Measurements from ENCODE around the gene SPRY2. TPM values are rescaled to one million over a fixed set of nuclear protein-coding genes. Genes with fewer than 3 reads are reported as not detected.
A peak's percentile ranks its signal among the peaks of the same experiment; 100 is the strongest.

Gene SPRY2
- 48.3 and 48.7 TPM in 2 replicates for total RNA-seq (ENCODE audit: low replicate concordance)
- long read RNA-seq, transcript SPRY2-202 (2 exons, 2,111 nt) = major isoform, 5 of 22 reads
- long read RNA-seq, partial matches to known transcripts = 13 of 22 reads
- long read RNA-seq, other reads (novel, unspliced or antisense) = 2 of 22 reads

- Mint-ChIP-seq H3K4me1 (ENCODE audit: unreplicated experiment) (peaks cover 30% of the 10 kb centered on the region), H3K36me3 (peaks cover 15% of the 10 kb centered on the region), H3K9me3 (no peaks in the 10 kb centered on the region), H3K27ac (no peak within 1 kb of the TSS), H3K27me3 (peaks cover 7% of the 10 kb centered on the region), H3K4me3 (no peak within 1 kb of the TSS)
- DNase-seq (ENCODE audit: extremely low spot score, unreplicated experiment) = peak; percentile 92
- TF ChIP-seq CTCF (conservative IDR thresholded peaks at IDR 0.05) = peak; percentile 63
Measured at GRCh38 chr13:80341101-80341755, at the start of gene SPRY2. Gene SPRY2 (minus strand): TSS chr13:80341126. CDS start chr13:80337705, 3,421 bp downstream.

GRCh38 chr13:80390338-80390737 is 49.4 kb upstream of the SPRY2 start:
- DNase-seq (ENCODE audit: extremely low spot score, unreplicated experiment) = no peak
- Mint-ChIP-seq H3K4me3 (no peak overlapping the region), H3K9me3 (peaks cover 20% of the 10 kb centered on the region), H3K27me3 (peaks cover 3% of the 10 kb centered on the region), H3K36me3 (no peaks in the 10 kb centered on the region), H3K27ac (no peak overlapping the region), H3K4me1 (ENCODE audit: unreplicated experiment) (no peaks in the 10 kb centered on the region)
- no peak for TF ChIP-seq CTCF (conservative IDR thresholded peaks at IDR 0.05)

- peaks cover 16% of the 10 kb centered on the region for H3K9me3 Mint-ChIP-seq
- H3K36me3 Mint-ChIP-seq = no peaks in the 10 kb centered on the region
- H3K4me1 Mint-ChIP-seq (ENCODE audit: unreplicated experiment) = no peaks in the 10 kb centered on the region
- peaks cover 3% of the 10 kb centered on the region for H3K27me3 Mint-ChIP-seq
- TF ChIP-seq CTCF (conservative IDR thresholded peaks at IDR 0.05) = no peak
- DNase-seq (ENCODE audit: extremely low spot score, unreplicated experiment) = no peak
- no peak overlapping the region for H3K27ac Mint-ChIP-seq
- no peak overlapping the region for H3K4me3 Mint-ChIP-seq
Measured at GRCh38 chr13:80389073-80390038, 48.4 kb upstream of the SPRY2 start.

GRCh38 chr13:80388506-80388905 is 47.6 kb upstream of the SPRY2 start:
- no peaks in the 10 kb centered on the region for H3K36me3 Mint-ChIP-seq
- H3K27me3 Mint-ChIP-seq = peaks cover 3% of the 10 kb centered on the region
- H3K4me3 Mint-ChIP-seq = no peak overlapping the region
- DNase-seq (ENCODE audit: extremely low spot score, unreplicated experiment) = no peak
- H3K9me3 Mint-ChIP-seq = peaks cover 10% of the 10 kb centered on the region
- peak; percentile 48 for TF ChIP-seq CTCF (conservative IDR thresholded peaks at IDR 0.05)
- H3K27ac Mint-ChIP-seq = no peak overlapping the region
- no peaks in the 10 kb centered on the region for H3K4me1 Mint-ChIP-seq (ENCODE audit: unreplicated experiment)

- H3K9me3 Mint-ChIP-seq = peaks cover 9% of the 10 kb centered on the region
- no peak for TF ChIP-seq CTCF (conservative IDR thresholded peaks at IDR 0.05)
- H3K27ac Mint-ChIP-seq = no peak overlapping the region
- no peaks in the 10 kb centered on the region for H3K36me3 Mint-ChIP-seq
- H3K27me3 Mint-ChIP-seq = peaks cover 3% of the 10 kb centered on the region
- H3K4me1 Mint-ChIP-seq (ENCODE audit: unreplicated experiment) = no peaks in the 10 kb centered on the region
- no peak for DNase-seq (ENCODE audit: extremely low spot score, unreplicated experiment)
- H3K4me3 Mint-ChIP-seq = no peak overlapping the region
Measured at GRCh38 chr13:80386592-80386991, 45.7 kb upstream of the SPRY2 start.
